ENCODE results near the gene SLC39A10.

Gene SLC39A10

GRCh38 chr2:195758846-195759245 is 101.8 kb downstream of the SLC39A10 start:
- Mint-ChIP-seq H3K9me3 (peaks cover 28% of the 10 kb centered on the region), H3K4me1 (no peaks in the 10 kb centered on the region), H3K27ac (no peak overlapping the region), H3K36me3 (no peaks in the 10 kb centered on the region), H3K4me3 (no peak overlapping the region)
- ATAC-seq (peak; percentile 13), DNase-seq (ENCODE audit: low spot score in 2 of 2) (no peak)

GRCh38 chr2:195759877-195760276 is 102.9 kb downstream of the SLC39A10 start:
- no peaks in the 10 kb centered on the region for H3K4me1 Mint-ChIP-seq
- no peak overlapping the region for H3K27ac Mint-ChIP-seq
- H3K4me3 Mint-ChIP-seq: no peak overlapping the region
- ATAC-seq: no peak
- DNase-seq (ENCODE audit: low spot score in 2 of 2): no peak
- no peaks in the 10 kb centered on the region for H3K36me3 Mint-ChIP-seq
- peaks cover 35% of the 10 kb centered on the region for H3K9me3 Mint-ChIP-seq

- Mint-ChIP-seq H3K4me3 (no peak overlapping the region), H3K4me1 (no peaks in the 10 kb centered on the region), H3K9me3 (peaks cover 42% of the 10 kb centered on the region), H3K27ac (no peak overlapping the region), H3K36me3 (no peaks in the 10 kb centered on the region)
- no peak for DNase-seq (ENCODE audit: low spot score in 2 of 2)
- ATAC-seq: no peak
Observed at GRCh38 chr2:195763866-195764265, 106.8 kb downstream of the SLC39A10 start.

GRCh38 chr2:195766691-195767090 is 109.7 kb downstream of the SLC39A10 start:
- ATAC-seq (no peak), DNase-seq (ENCODE audit: low spot score in 2 of 2) (no peak)
- H3K4me3 Mint-ChIP-seq: no peak overlapping the region
- H3K9me3 Mint-ChIP-seq: peaks cover 32% of the 10 kb centered on the region
- H3K27ac Mint-ChIP-seq: no peak overlapping the region
- no peaks in the 10 kb centered on the region for H3K36me3 Mint-ChIP-seq
- no peaks in the 10 kb centered on the region for H3K4me1 Mint-ChIP-seq

GRCh38 chr2:195768431-195768830 is 111.4 kb downstream of the SLC39A10 start:
- Mint-ChIP-seq H3K9me3 (peaks cover 17% of the 10 kb centered on the region), H3K36me3 (no peaks in the 10 kb centered on the region), H3K27ac (no peak overlapping the region), H3K4me1 (no peaks in the 10 kb centered on the region), H3K4me3 (no peak overlapping the region)
- DNase-seq (ENCODE audit: low spot score in 2 of 2) (no peak), ATAC-seq (no peak)

GRCh38 chr2:195769975-195770374 is 112.9 kb downstream of the SLC39A10 start:
- Mint-ChIP-seq H3K36me3 (no peaks in the 10 kb centered on the region), H3K9me3 (peaks cover 7% of the 10 kb centered on the region), H3K27ac (no peak overlapping the region), H3K4me1 (no peaks in the 10 kb centered on the region), H3K4me3 (no peak overlapping the region)
- ATAC-seq (no peak), DNase-seq (ENCODE audit: low spot score in 2 of 2) (no peak)

- no peak overlapping the region for H3K27ac Mint-ChIP-seq
Observed at GRCh38 chr2:195779491-195779890, 122.5 kb downstream of the SLC39A10 start.

GRCh38 chr2:195782156-195782555 is 125.1 kb downstream of the SLC39A10 start:
- H3K4me3 Mint-ChIP-seq: no peak overlapping the region
- no peaks in the 10 kb centered on the region for H3K9me3 Mint-ChIP-seq
- ATAC-seq (no peak), DNase-seq (ENCODE audit: low spot score in 2 of 2) (no peak)
- H3K4me1 Mint-ChIP-seq: no peaks in the 10 kb centered on the region
- no peaks in the 10 kb centered on the region for H3K36me3 Mint-ChIP-seq
- H3K27ac Mint-ChIP-seq: no peak overlapping the region

More at GRCh38 chr2:195779491-195779890, 122.5 kb downstream of the SLC39A10 start:
- Mint-ChIP-seq H3K4me1 (no peaks in the 10 kb centered on the region), H3K36me3 (no peaks in the 10 kb centered on the region), H3K4me3 (no peak overlapping the region), H3K9me3 (no peaks in the 10 kb centered on the region)
- DNase-seq (ENCODE audit: low spot score in 2 of 2) (no peak), ATAC-seq (no peak)

All from stimulated activated effector memory CD8-positive, alpha-beta T cell treated with anti-CD3 and anti-CD28 coated beads, Interleukin-12 subunit alpha, Interleukin-12 subunit beta, amount 100 ng/mL, for 72 hours (primary cell).